Measurements from ENCODE around the gene RXFP2. TPM values are rescaled to one million over a fixed set of nuclear protein-coding genes. Genes with fewer than 3 reads are reported as not detected.

The RXFP2 gene
- total RNA-seq, 1 donor from 2014 or later: not detected

- Mint-ChIP-seq H3K4me1 (ENCODE audit: low read depth) (peaks cover 17% of the 10 kb centered on the region), H3K27me3 (ENCODE audit: low read depth) (peaks cover 27% of the 10 kb centered on the region), H3K27ac (ENCODE audit: unreplicated experiment) (no peak overlapping the region), H3K4me3 (ENCODE audit: unreplicated experiment) (peak overlapping the region; percentile 70), H3K9me3 (ENCODE audit: low read depth) (no peaks in the 10 kb centered on the region), H3K36me3 (ENCODE audit: low read depth) (peaks cover 3% of the 10 kb centered on the region)
- no peak for TF ChIP-seq CTCF (IDR thresholded peaks at IDR 0.05)
- DNase-seq (ENCODE audit: low spot score): no peak
Measured at GRCh38 chr13:31846961-31847752, 107.8 kb downstream of the RXFP2 start.

- H3K9me3 Mint-ChIP-seq (ENCODE audit: low read depth): no peaks in the 10 kb centered on the region
- H3K27ac Mint-ChIP-seq (ENCODE audit: unreplicated experiment): no peak overlapping the region
- no peak for TF ChIP-seq CTCF (IDR thresholded peaks at IDR 0.05)
- no peak for DNase-seq (ENCODE audit: low spot score)
- no peak overlapping the region for H3K4me3 Mint-ChIP-seq (ENCODE audit: unreplicated experiment)
- H3K27me3 Mint-ChIP-seq (ENCODE audit: low read depth): peaks cover 19% of the 10 kb centered on the region
- no peaks in the 10 kb centered on the region for H3K36me3 Mint-ChIP-seq (ENCODE audit: low read depth)
- peaks cover 17% of the 10 kb centered on the region for H3K4me1 Mint-ChIP-seq (ENCODE audit: low read depth)
Measured at GRCh38 chr13:31848621-31849020, 109.3 kb downstream of the RXFP2 start.

GRCh38 chr13:31849206-31849605 is 109.9 kb downstream of the RXFP2 start:
- Mint-ChIP-seq H3K9me3 (ENCODE audit: low read depth) (no peaks in the 10 kb centered on the region), H3K27me3 (ENCODE audit: low read depth) (peaks cover 16% of the 10 kb centered on the region), H3K4me3 (ENCODE audit: unreplicated experiment) (no peak overlapping the region), H3K4me1 (ENCODE audit: low read depth) (peaks cover 17% of the 10 kb centered on the region), H3K27ac (ENCODE audit: unreplicated experiment) (no peak overlapping the region), H3K36me3 (ENCODE audit: low read depth) (no peaks in the 10 kb centered on the region)
- no peak for TF ChIP-seq CTCF (IDR thresholded peaks at IDR 0.05)
- no peak for DNase-seq (ENCODE audit: low spot score)

- Mint-ChIP-seq H3K4me1 (ENCODE audit: low read depth) (peaks cover 17% of the 10 kb centered on the region), H3K4me3 (ENCODE audit: unreplicated experiment) (no peak overlapping the region), H3K9me3 (ENCODE audit: low read depth) (no peaks in the 10 kb centered on the region), H3K27me3 (ENCODE audit: low read depth) (peaks cover 7% of the 10 kb centered on the region), H3K36me3 (ENCODE audit: low read depth) (no peaks in the 10 kb centered on the region), H3K27ac (ENCODE audit: unreplicated experiment) (no peak overlapping the region)
- no peak for TF ChIP-seq CTCF (IDR thresholded peaks at IDR 0.05)
- DNase-seq (ENCODE audit: low spot score): no peak
Measured at GRCh38 chr13:31850041-31850555, 110.8 kb downstream of the RXFP2 start.

GRCh38 chr13:31851216-31851615 is 111.9 kb downstream of the RXFP2 start:
- Mint-ChIP-seq H3K4me1 (ENCODE audit: low read depth) (peaks cover 14% of the 10 kb centered on the region), H3K9me3 (ENCODE audit: low read depth) (no peaks in the 10 kb centered on the region), H3K36me3 (ENCODE audit: low read depth) (no peaks in the 10 kb centered on the region), H3K4me3 (ENCODE audit: unreplicated experiment) (no peak overlapping the region), H3K27me3 (ENCODE audit: low read depth) (peaks cover 7% of the 10 kb centered on the region), H3K27ac (ENCODE audit: unreplicated experiment) (no peak overlapping the region)
- DNase-seq (ENCODE audit: low spot score): no peak
- TF ChIP-seq CTCF (IDR thresholded peaks at IDR 0.05): no peak

Data from chondrocyte (in vitro differentiated cells).